Endometrial microvascular endothelial cells (primary cell): ENCODE measurements around the gene STX10. TPM values are rescaled to one million over a fixed set of nuclear protein-coding genes. Genes with fewer than 3 reads are reported as not detected.
"Not testable (repeated sequence)": the region's sequence is repeated elsewhere in the genome, so short reads cannot be mapped to it uniquely, and the experiment has no call there.

Experiments
- in situ Hi-C: cut with HindIII; loops from 2 replicates; pipeline ENCODE4 v1.10.0; 2017; ENCODE audit warnings: low sequenced_read_pairs, low pct_unique_long_range_greater_than_20kb; ENCODE audit errors: inconsistent ontology term
- total RNA-seq: library from RNA; depleted of rRNA; stranded (reverse); fragments of >200 nt; gene quantifications from one replicate; pipeline ENCODE4 v1.2.3, GENCODE V29; 2015; ENCODE audit errors: inconsistent ontology term

The STX10 gene
- total RNA-seq, 1 donor from 2014 or later: 75.5 TPM

- in situ Hi-C loops: no loop called here
Measured at GRCh38 chr19:13149628-13150186, 468 bp downstream of the STX10 start.

DNA sequence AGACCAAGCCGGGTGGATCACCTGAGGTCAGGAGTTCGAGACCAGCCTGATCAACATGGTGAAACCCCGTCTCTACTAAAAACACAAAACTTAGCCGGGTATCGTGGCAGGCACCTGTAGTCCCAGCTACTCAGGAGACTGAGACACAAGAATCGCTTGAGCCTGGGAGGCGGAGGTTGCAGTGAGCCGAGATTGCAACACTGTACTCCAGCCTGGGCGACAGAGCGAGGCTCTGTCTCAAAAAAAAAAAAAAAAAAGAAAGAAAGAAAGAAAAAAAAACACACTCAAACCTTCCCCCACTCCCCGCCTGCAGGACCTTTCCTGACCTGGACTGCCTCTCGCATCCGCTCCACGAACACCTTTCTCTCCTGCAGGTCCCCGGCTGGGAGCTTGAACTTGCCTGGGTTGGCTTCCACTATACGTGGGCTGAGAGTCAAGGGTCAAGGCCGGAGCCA is 975 bp downstream of the STX10 start:
- in situ Hi-C loops: not testable (repeated sequence)

DNA sequence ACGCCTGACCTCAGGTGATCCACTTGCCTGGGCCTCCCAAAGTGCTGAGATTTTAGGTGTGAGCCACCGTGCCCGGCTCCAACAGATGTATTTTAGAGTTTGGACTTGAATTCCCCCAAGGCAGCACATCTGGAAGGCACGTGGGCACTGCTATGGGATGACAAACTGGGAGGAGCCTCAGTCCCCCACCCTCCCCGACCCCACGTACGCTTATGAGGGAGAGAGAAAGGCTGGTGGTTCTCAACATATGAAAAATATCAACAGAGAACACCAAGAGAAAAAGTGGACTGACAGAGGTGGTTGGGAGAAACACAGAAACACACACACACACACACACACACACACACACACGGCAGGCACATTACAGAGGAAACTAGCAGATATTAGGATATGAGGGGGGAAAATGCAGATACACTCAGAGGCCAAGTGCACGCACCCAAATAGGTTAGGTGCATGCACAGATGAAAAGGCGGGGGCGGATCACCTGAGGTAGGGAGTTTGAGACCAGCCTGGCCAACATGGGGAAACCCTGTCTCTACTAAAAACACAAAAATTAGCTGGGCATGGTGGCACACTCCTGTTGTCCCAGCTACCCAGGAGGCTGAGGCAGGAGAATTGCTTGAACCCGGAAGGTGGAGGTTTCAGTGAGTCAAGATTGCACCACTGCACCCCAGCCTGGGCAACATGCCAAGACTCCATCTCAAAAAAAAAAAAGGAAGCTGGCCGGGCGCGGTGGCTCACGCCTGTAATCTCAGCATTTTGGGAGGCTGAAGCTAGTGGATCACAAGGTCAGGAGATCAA is 3.2 kb downstream of the STX10 start:
- in situ Hi-C loops: no loop called here

GRCh38 chr19:13139633-13140311 is 10.4 kb downstream of the STX10 start:
- in situ Hi-C loops: no loop called here

DNA sequence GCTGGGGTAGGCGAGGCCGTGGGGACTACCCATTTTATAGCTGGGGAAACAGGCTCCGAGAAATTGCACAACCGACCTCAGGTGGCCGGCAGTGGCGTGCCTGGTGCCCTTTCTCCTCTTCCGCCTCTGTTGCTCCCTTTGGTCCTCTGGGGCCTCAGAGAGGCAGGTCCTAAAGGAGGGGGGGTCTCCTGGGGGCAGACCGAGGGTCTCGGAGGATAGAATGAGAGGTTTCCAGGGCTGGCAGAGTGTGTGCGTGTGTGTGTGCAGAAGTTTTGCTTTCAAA is 11.3 kb downstream of the STX10 start:
- in situ Hi-C loops: no loop called here

DNA sequence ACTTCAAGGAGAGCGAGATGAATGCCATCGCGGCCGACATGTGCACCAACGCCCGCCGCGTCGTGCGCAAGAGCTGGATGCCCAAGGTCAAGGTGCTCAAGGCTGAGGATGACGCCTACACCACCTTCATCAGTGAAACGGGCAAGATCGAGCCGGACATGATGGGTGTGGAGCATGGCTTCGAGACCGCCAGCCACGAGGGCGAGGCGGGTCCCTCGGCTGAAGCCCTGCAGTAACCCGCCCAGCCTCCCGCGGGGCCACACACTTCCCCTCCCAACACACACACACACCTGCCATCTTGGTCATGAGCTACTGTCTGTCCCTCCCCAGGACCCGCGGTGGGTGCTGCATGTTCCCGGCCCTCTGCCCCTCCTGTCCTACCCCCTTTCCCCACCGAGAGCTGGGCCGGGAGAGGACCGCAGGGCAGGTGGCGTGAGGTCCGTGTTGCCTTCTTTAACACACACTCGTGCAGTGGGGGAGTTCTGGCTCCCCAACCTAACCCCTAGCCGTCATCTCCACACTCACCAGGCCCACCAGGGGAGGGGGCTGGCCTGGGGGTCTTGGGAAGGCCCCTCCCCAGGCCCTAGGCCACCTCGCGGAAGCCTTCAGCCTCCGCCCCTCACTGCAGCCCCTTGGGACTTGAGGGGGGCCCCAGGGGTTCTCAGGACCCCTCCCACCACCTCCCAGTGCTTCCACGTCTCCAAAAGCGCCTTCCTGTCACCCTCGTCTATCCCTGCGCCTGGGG is 11.8 kb downstream of the STX10 start:
- in situ Hi-C loops: no loop called here

- in situ Hi-C loops: no loop called here
Measured at GRCh38 chr19:13137290-13137794, 12.8 kb downstream of the STX10 start.

- in situ Hi-C loops: no loop called here
Measured at GRCh38 chr19:13135068-13136062, 14.8 kb downstream of the STX10 start.

- in situ Hi-C loops: no loop called here
Measured at GRCh38 chr19:13134626-13135025, 15.5 kb downstream of the STX10 start.

DNA sequence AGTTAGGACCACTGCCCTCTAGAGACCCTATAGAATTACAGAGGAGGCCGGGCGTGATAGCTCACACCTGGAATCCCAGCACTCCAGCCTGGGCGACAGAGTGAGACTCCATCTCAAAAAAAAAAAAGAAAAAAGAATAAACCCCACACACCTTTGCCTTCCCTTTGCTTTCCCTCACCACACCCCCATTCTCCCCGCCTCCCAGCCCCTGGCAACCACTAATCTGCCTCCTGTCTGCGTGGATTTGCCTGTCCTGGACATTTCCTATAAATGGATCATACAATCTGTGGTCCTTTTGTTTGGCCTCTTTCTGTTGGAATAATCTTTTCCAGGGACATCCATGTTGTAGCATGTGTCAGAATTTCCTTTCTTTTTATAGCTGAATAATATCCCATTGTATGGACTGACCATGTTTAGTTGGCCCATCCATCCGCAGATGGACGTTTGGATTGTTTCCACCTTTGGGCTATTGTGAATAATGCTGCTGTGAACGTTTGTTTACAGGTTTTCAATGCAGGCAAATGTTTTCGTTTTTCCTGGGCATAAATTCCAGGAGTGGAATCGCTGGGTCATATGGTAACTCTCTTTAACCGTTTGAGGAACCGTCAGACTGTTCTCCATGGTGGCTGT is 16.8 kb downstream of the STX10 start:
- in situ Hi-C loops: no loop called here

- in situ Hi-C loops: no loop called here
Measured at GRCh38 chr19:13132471-13133180, 17.5 kb downstream of the STX10 start.

DNA sequence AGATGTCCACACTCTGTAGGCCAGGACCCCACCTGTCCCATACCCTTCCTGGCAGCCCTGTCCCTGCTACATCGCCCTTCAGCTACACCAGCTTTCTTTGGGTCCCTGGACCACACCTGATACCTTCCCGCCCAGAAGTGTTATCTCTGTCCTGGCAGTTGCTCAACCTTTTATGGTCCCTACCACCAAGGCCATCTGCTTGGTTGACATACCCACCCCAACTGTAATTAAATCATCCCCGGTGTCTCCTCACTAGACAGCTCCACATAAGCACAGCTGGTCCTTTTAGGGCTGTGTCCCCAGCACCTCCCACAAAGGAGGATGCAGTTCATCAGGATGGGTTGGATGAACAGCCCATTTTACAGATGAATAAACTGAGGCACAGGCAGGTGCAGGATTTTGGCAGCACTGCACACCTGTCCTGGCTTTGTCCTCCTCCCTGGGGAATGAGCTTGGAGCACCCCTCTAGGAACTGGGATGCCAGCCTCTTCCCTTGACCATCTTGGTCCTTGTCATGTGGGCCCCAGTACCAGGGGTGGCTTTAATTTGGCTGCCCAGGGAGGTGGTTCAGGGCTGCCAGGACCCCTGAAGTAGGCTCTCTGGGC is 19.2 kb downstream of the STX10 start:
- in situ Hi-C loops: no loop called here

DNA sequence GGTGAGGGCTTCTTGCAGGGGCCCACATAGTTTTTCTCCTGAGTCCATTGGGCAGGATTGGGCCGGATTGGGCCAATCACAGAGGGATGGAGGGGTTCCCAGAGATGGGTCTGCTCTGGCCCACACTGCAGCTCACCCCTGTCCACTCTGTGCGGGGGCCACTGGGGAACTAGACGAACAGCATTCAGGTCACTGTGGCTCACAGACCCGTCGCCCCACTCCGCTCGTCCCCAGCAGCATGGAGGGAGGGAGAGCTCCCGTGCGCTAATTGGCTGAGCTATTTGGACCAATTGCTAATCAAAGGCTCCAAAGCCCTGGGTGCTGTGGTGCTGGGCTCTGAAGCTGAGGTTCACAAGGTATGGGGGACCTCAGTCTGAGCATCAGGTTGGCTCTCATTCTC is 20.8 kb downstream of the STX10 start:
- in situ Hi-C loops: no loop called here

- in situ Hi-C loops: no loop called here
Measured at GRCh38 chr19:13128583-13128982, 21.6 kb downstream of the STX10 start.

GRCh38 chr19:13127811-13128575 is 22.2 kb downstream of the STX10 start:
- in situ Hi-C loops: no loop called here

DNA sequence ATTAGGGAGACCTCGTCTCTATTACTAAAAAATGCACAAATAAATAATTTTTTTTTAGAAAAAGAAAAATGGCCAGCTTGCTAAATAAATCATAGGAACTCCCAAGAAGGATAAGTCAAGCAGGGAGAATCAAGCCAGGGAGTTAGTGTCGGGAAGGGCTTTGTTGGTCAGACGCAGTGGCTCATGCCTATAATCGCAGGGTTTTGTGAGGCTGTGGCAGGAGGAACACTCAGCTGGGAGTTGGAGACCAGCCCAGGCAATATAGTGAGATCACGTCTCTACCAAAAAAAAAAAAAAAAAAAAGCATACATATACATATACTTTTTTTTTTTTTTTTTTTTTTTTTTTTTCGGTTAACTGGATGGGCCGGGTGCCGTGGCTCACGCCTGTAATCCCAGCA is 23.1 kb downstream of the STX10 start:
- in situ Hi-C loops: no loop called here
